ENCODE data around the gene POTEE. TPM values are rescaled to one million over a fixed set of nuclear protein-coding genes. Genes with fewer than 3 reads are reported as not detected.
A peak's percentile ranks its signal among the peaks of the same experiment; 100 is the strongest.
"Not testable (repeated sequence)": the region's sequence is repeated elsewhere in the genome, so short reads cannot be mapped to it uniquely, and the experiment has no call there.

POTEE gene
- under 1 TPM; 0.40 to 0.44 TPM for total RNA-seq
- under 1 TPM in 1 of 2 donors, not detected in 1; 0.38 TPM for polyA plus RNA-seq (ENCODE audit: insufficient read length in 2 of 2)
- long read RNA-seq, donor 1: 0 reads
- long read RNA-seq, donor 2: 0 reads
- long read RNA-seq, donor 3: 0 reads
- long read RNA-seq, donor 4: 0 reads

- not testable (repeated sequence) for H3K27ac ChIP-seq (ENCODE audit: low read depth, low read length); H3K36me3 ChIP-seq (ENCODE audit: control insufficient read depth, insufficient read depth, low read length); H3K4me1 ChIP-seq (ENCODE audit: control insufficient read depth, insufficient read depth, low read length); DNase-seq (ENCODE audit: low read depth in 4 of 6, low spot score in 6 of 6); H3K27me3 ChIP-seq (ENCODE audit: control insufficient read depth, insufficient read depth, low read length); H3K9me3 ChIP-seq (ENCODE audit: control insufficient read depth, insufficient read depth, low read length); H3K4me3 ChIP-seq (ENCODE audit: low read depth, low read length)
- 90% methylated on average over 9 of the region's 33 CpGs for WGBS (ENCODE audit: insufficient coverage)
These were observed at the start of gene POTEE for GRCh38 chr2:131209030-131209772. TSS of gene POTEE (plus strand) at chr2:131209536. CDS start at chr2:131218403, 8,867 bp downstream.

- DNase-seq (ENCODE audit: low read depth in 4 of 6, low spot score in 6 of 6); H3K27ac ChIP-seq (ENCODE audit: low read depth, low read length); H3K9me3 ChIP-seq (ENCODE audit: control insufficient read depth, insufficient read depth, low read length); H3K4me3 ChIP-seq (ENCODE audit: low read depth, low read length); H3K27me3 ChIP-seq (ENCODE audit: control insufficient read depth, insufficient read depth, low read length); H3K36me3 ChIP-seq (ENCODE audit: control insufficient read depth, insufficient read depth, low read length); H3K4me1 ChIP-seq (ENCODE audit: control insufficient read depth, insufficient read depth, low read length): not testable (repeated sequence)
- WGBS (ENCODE audit: insufficient coverage): 97% methylated on average over 4 of the region's 5 CpGs
These were observed 43.8 kb upstream of the POTEE start for GRCh38 chr2:131165562-131165961.

- DNase-seq (ENCODE audit: low read depth in 4 of 6, low spot score in 6 of 6): no peak
- no peaks in the 10 kb centered on the region for H3K36me3 ChIP-seq (ENCODE audit: control insufficient read depth, insufficient read depth, low read length)
- H3K27ac ChIP-seq (ENCODE audit: low read depth, low read length): no peak overlapping the region
- no peaks in the 10 kb centered on the region for H3K4me1 ChIP-seq (ENCODE audit: control insufficient read depth, insufficient read depth, low read length)
- no peaks in the 10 kb centered on the region for H3K9me3 ChIP-seq (ENCODE audit: control insufficient read depth, insufficient read depth, low read length)
- no peaks in the 10 kb centered on the region for H3K27me3 ChIP-seq (ENCODE audit: control insufficient read depth, insufficient read depth, low read length)
- no peak overlapping the region for H3K4me3 ChIP-seq (ENCODE audit: low read depth, low read length)
- WGBS (ENCODE audit: insufficient coverage): 93% methylated on average over 3 of the region's 5 CpGs
These were observed 40.8 kb upstream of the POTEE start for GRCh38 chr2:131168538-131168937.

GRCh38 chr2:131178050-131178449, 31.3 kb upstream of the POTEE start:
- H3K36me3 ChIP-seq (ENCODE audit: control insufficient read depth, insufficient read depth, low read length); H3K9me3 ChIP-seq (ENCODE audit: control insufficient read depth, insufficient read depth, low read length); H3K4me3 ChIP-seq (ENCODE audit: low read depth, low read length); H3K4me1 ChIP-seq (ENCODE audit: control insufficient read depth, insufficient read depth, low read length); DNase-seq (ENCODE audit: low read depth in 4 of 6, low spot score in 6 of 6); H3K27ac ChIP-seq (ENCODE audit: low read depth, low read length); H3K27me3 ChIP-seq (ENCODE audit: control insufficient read depth, insufficient read depth, low read length): not testable (repeated sequence)
- WGBS (ENCODE audit: insufficient coverage): 96% methylated on average over 5 of the region's 10 CpGs

GRCh38 chr2:131178721-131179418, 30.5 kb upstream of the POTEE start:
- H3K27ac ChIP-seq (ENCODE audit: low read depth, low read length); H3K9me3 ChIP-seq (ENCODE audit: control insufficient read depth, insufficient read depth, low read length); H3K4me1 ChIP-seq (ENCODE audit: control insufficient read depth, insufficient read depth, low read length); H3K27me3 ChIP-seq (ENCODE audit: control insufficient read depth, insufficient read depth, low read length); H3K36me3 ChIP-seq (ENCODE audit: control insufficient read depth, insufficient read depth, low read length); H3K4me3 ChIP-seq (ENCODE audit: low read depth, low read length): not testable (repeated sequence)
- peak in 1 of 6 donors; percentile 29 for DNase-seq (ENCODE audit: low read depth in 4 of 6, low spot score in 6 of 6)
- WGBS (ENCODE audit: insufficient coverage): 81% methylated on average over 15 of the region's 15 CpGs

- WGBS (ENCODE audit: insufficient coverage): 97% methylated on average over 4 of the region's 4 CpGs
- not testable (repeated sequence) for H3K27me3 ChIP-seq (ENCODE audit: control insufficient read depth, insufficient read depth, low read length); H3K36me3 ChIP-seq (ENCODE audit: control insufficient read depth, insufficient read depth, low read length); H3K9me3 ChIP-seq (ENCODE audit: control insufficient read depth, insufficient read depth, low read length); H3K4me3 ChIP-seq (ENCODE audit: low read depth, low read length); H3K4me1 ChIP-seq (ENCODE audit: control insufficient read depth, insufficient read depth, low read length); H3K27ac ChIP-seq (ENCODE audit: low read depth, low read length); DNase-seq (ENCODE audit: low read depth in 4 of 6, low spot score in 6 of 6)
These were observed 27.9 kb upstream of the POTEE start for GRCh38 chr2:131181451-131181850.

GRCh38 chr2:131193421-131193820, 15.9 kb upstream of the POTEE start:
- not testable (repeated sequence) for H3K9me3 ChIP-seq (ENCODE audit: control insufficient read depth, insufficient read depth, low read length); H3K36me3 ChIP-seq (ENCODE audit: control insufficient read depth, insufficient read depth, low read length); H3K4me3 ChIP-seq (ENCODE audit: low read depth, low read length); H3K4me1 ChIP-seq (ENCODE audit: control insufficient read depth, insufficient read depth, low read length); H3K27ac ChIP-seq (ENCODE audit: low read depth, low read length); H3K27me3 ChIP-seq (ENCODE audit: control insufficient read depth, insufficient read depth, low read length)
- 50% methylated on average over 1 of the region's 3 CpGs for WGBS (ENCODE audit: insufficient coverage)
- DNase-seq (ENCODE audit: low read depth in 4 of 6, low spot score in 6 of 6): peak in 3 of 6 donors; percentile 7 to 72 (median 24)

GRCh38 chr2:131196186-131196585, 13.2 kb upstream of the POTEE start:
- WGBS (ENCODE audit: insufficient coverage): no CpG with 5 or more reads among the region's 2 CpGs
- not testable (repeated sequence) for H3K27me3 ChIP-seq (ENCODE audit: control insufficient read depth, insufficient read depth, low read length); DNase-seq (ENCODE audit: low read depth in 4 of 6, low spot score in 6 of 6); H3K27ac ChIP-seq (ENCODE audit: low read depth, low read length); H3K9me3 ChIP-seq (ENCODE audit: control insufficient read depth, insufficient read depth, low read length); H3K4me1 ChIP-seq (ENCODE audit: control insufficient read depth, insufficient read depth, low read length); H3K4me3 ChIP-seq (ENCODE audit: low read depth, low read length); H3K36me3 ChIP-seq (ENCODE audit: control insufficient read depth, insufficient read depth, low read length)

- H3K4me3 ChIP-seq (ENCODE audit: low read depth, low read length): no peak overlapping the region
- no peaks in the 10 kb centered on the region for H3K9me3 ChIP-seq (ENCODE audit: control insufficient read depth, insufficient read depth, low read length)
- DNase-seq (ENCODE audit: low read depth in 4 of 6, low spot score in 6 of 6): no peak
- H3K36me3 ChIP-seq (ENCODE audit: control insufficient read depth, insufficient read depth, low read length): no peaks in the 10 kb centered on the region
- no peaks in the 10 kb centered on the region for H3K4me1 ChIP-seq (ENCODE audit: control insufficient read depth, insufficient read depth, low read length)
- WGBS (ENCODE audit: insufficient coverage): 96% methylated on average over 14 of the region's 14 CpGs
- no peaks in the 10 kb centered on the region for H3K27me3 ChIP-seq (ENCODE audit: control insufficient read depth, insufficient read depth, low read length)
- no peak overlapping the region for H3K27ac ChIP-seq (ENCODE audit: low read depth, low read length)
These were observed 8.2 kb upstream of the POTEE start for GRCh38 chr2:131201098-131201497.

GRCh38 chr2:131207839-131208238, 1.5 kb upstream of the POTEE start:
- WGBS (ENCODE audit: insufficient coverage): no CpG with 5 or more reads among the region's 9 CpGs
- not testable (repeated sequence) for H3K36me3 ChIP-seq (ENCODE audit: control insufficient read depth, insufficient read depth, low read length); H3K27me3 ChIP-seq (ENCODE audit: control insufficient read depth, insufficient read depth, low read length); DNase-seq (ENCODE audit: low read depth in 4 of 6, low spot score in 6 of 6); H3K4me3 ChIP-seq (ENCODE audit: low read depth, low read length); H3K4me1 ChIP-seq (ENCODE audit: control insufficient read depth, insufficient read depth, low read length); H3K27ac ChIP-seq (ENCODE audit: low read depth, low read length); H3K9me3 ChIP-seq (ENCODE audit: control insufficient read depth, insufficient read depth, low read length)
